Measurements from ENCODE around the gene RABGEF1.

DNA sequence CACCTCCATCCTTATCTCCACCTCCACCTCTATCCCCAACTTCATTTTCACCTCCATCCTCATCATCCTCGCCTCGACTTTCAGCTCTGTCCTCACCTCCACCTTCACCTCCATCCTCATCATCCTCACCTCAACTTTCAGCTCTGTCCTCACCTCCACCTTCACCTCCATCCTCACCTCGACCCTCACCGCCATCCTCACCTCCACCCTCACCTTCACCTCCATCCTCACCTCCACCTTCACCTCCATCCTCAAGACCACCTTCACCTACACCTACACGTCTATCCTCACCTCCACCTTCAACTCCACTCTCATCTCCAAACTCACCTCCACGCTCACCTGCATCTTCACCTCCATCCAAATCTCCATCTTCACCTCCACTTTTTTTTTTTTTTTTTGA is 12.0 kb upstream of the RABGEF1 start:
- TF ChIP-seq, protein P1, sequence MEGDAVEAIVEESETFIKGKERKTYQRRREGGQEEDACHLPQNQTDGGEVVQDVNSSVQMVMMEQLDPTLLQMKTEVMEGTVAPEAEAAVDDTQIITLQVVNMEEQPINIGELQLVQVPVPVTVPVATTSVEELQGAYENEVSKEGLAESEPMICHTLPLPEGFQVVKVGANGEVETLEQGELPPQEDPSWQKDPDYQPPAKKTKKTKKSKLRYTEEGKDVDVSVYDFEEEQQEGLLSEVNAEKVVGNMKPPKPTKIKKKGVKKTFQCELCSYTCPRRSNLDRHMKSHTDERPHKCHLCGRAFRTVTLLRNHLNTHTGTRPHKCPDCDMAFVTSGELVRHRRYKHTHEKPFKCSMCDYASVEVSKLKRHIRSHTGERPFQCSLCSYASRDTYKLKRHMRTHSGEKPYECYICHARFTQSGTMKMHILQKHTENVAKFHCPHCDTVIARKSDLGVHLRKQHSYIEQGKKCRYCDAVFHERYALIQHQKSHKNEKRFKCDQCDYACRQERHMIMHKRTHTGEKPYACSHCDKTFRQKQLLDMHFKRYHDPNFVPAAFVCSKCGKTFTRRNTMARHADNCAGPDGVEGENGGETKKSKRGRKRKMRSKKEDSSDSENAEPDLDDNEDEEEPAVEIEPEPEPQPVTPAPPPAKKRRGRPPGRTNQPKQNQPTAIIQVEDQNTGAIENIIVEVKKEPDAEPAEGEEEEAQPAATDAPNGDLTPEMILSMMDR (IDR thresholded peaks at IDR 0.05): no peak
- TF ChIP-seq EZH2 (IDR thresholded peaks at IDR 0.05) (no peak), EZH2phosphoT487 (IDR thresholded peaks at IDR 0.05) (no peak)

Data from neural progenitor cell (in vitro differentiated cells).